ENCODE results near the gene MCC.

DNA sequence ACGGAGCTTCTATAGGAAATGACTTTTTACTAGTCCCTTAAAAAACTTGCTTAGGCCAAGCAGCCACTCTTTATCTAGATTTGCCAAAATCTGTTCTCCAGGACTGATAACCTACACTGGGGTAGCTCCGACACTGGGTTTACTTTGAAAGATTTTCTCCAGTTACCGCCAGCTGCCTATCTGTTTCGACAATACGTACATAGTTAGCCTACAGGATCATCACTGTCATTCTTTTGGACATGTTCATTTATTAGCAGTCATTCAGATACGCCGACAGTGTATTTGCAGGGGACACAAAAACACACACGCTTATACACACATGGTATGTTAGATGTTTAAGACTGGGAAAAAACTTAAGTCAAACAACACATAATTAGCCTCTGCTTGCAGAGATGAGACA lies 286.0 kb downstream of the MCC start:
- TF ChIP-seq, protein P1, sequence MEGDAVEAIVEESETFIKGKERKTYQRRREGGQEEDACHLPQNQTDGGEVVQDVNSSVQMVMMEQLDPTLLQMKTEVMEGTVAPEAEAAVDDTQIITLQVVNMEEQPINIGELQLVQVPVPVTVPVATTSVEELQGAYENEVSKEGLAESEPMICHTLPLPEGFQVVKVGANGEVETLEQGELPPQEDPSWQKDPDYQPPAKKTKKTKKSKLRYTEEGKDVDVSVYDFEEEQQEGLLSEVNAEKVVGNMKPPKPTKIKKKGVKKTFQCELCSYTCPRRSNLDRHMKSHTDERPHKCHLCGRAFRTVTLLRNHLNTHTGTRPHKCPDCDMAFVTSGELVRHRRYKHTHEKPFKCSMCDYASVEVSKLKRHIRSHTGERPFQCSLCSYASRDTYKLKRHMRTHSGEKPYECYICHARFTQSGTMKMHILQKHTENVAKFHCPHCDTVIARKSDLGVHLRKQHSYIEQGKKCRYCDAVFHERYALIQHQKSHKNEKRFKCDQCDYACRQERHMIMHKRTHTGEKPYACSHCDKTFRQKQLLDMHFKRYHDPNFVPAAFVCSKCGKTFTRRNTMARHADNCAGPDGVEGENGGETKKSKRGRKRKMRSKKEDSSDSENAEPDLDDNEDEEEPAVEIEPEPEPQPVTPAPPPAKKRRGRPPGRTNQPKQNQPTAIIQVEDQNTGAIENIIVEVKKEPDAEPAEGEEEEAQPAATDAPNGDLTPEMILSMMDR (conservative IDR thresholded peaks at IDR 0.05 in 1 of 2, IDR thresholded peaks at IDR 0.05 in 1 of 2; ENCODE audit: low read depth in 1 of 2, low read length in 2 of 2), result no peak
- TF ChIP-seq EZH2 (IDR thresholded peaks at IDR 0.05; ENCODE audit: low read length, missing control alignments), result no peak
